GM12891 (cell line): Measurements from ENCODE around the gene RTKN2.

Experiments
- PAX5 ChIP-seq: IDR thresholded peaks from 2 replicates; pipeline ENCODE4 v1.6.1; 2011; ENCODE audit warnings: low read length, moderate library complexity, mild to moderate bottlenecking; ENCODE audit not compliant: insufficient read depth, severe bottlenecking
- POLR2A ChIP-seq: IDR thresholded peaks from 2 replicates; pipeline ENCODE4 v1.6.1; 2011; ENCODE audit warnings: low read depth, low read length, control low read depth
- POLR2AphosphoS5 ChIP-seq: IDR thresholded peaks from 2 replicates; pipeline ENCODE4 v1.6.1; 2011; ENCODE audit warnings: low read depth, low read length, control low read depth
- POU2F2 ChIP-seq: IDR thresholded peaks from 2 replicates; pipeline ENCODE4 v1.6.1; 2011; ENCODE audit warnings: low read depth, mild to moderate bottlenecking, control low read depth, low read length, moderate library complexity
- SPI1 ChIP-seq: IDR thresholded peaks from 2 replicates; pipeline ENCODE4 v1.6.1; 2011; ENCODE audit warnings: low read depth, low read length, control low read depth
- TAF1 ChIP-seq: IDR thresholded peaks from 2 replicates; pipeline ENCODE4 v1.6.1; 2011; ENCODE audit warnings: low read depth, low read length, control low read depth

GRCh38 chr10:62259998-62260397, 8.6 kb downstream of the RTKN2 start:
- TF ChIP-seq SPI1 (no peak), POLR2AphosphoS5 (no peak), TAF1 (no peak), POLR2A (no peak), PAX5 (no peak), POU2F2 (no peak)
